Fibroblast of gingiva (primary cell): ENCODE results near the gene PARL.

Source experiments
- DNase-seq: peaks from one replicate; pipeline ENCODE4 v3.0.0-alpha.2; 2011; ENCODE audit warnings: low read depth

The PARL gene

GRCh38 chr3:183854318-183855035 is 30.2 kb downstream of the PARL start:
- DNase-seq, result no peak

GRCh38 chr3:183845608-183846288 is 38.9 kb downstream of the PARL start:
- no peak for DNase-seq

- no peak for DNase-seq
Observed at GRCh38 chr3:183845090-183845489, 39.6 kb downstream of the PARL start.

GRCh38 chr3:183844606-183845005 is 40.1 kb downstream of the PARL start:
- peak; percentile 79 for DNase-seq

GRCh38 chr3:183839751-183840150 is 44.9 kb downstream of the PARL start:
- DNase-seq, result no peak

- DNase-seq, result no peak
Observed at GRCh38 chr3:183837894-183838293, 46.8 kb downstream of the PARL start.

- DNase-seq, result no peak
Observed at GRCh38 chr3:183837390-183837789, 47.3 kb downstream of the PARL start.

GRCh38 chr3:183833516-183833915 is 51.2 kb downstream of the PARL start:
- no peak for DNase-seq

- no peak for DNase-seq
Observed at GRCh38 chr3:183830187-183830586, 54.5 kb downstream of the PARL start.

- no peak for DNase-seq
Observed at GRCh38 chr3:183829466-183829865, 55.2 kb downstream of the PARL start.

GRCh38 chr3:183828538-183828870 is 56.2 kb downstream of the PARL start:
- no peak for DNase-seq

- DNase-seq, result no peak
Observed at GRCh38 chr3:183827809-183828537, 56.7 kb downstream of the PARL start.

GRCh38 chr3:183826448-183827250 is 58.0 kb downstream of the PARL start:
- DNase-seq, result no peak

- peak; percentile 34 for DNase-seq
Observed at GRCh38 chr3:183825456-183826161, 59.1 kb downstream of the PARL start, which contains the start of gene MAP6D1. Gene MAP6D1 (minus strand): TSS chr3:183825577. CDS start chr3:183825547, 30 bp downstream.

GRCh38 chr3:183824761-183825455 is 59.8 kb downstream of the PARL start:
- no peak for DNase-seq

- DNase-seq, result no peak
Observed at GRCh38 chr3:183823963-183824362, 60.7 kb downstream of the PARL start.

GRCh38 chr3:183822631-183823030 is 62.0 kb downstream of the PARL start:
- DNase-seq, result no peak

GRCh38 chr3:183819831-183820230 is 64.8 kb downstream of the PARL start:
- no peak for DNase-seq

- DNase-seq, result no peak
Observed at GRCh38 chr3:183818706-183819624, 65.7 kb downstream of the PARL start.
